SK-N-MC (cell line): Measurements from ENCODE around the gene ZC3H10.

Experiments used
- EZH2 ChIP-seq: fragments of 200-600 bp; sonication (generic); IDR thresholded peaks from one replicate; pipeline ENCODE4 v1.6.1; 2017; ENCODE audit warnings: antibody characterized with exemption
- POLR2AphosphoS5 ChIP-seq: IDR thresholded peaks from 2 replicates; pipeline ENCODE4 v1.6.1; 2012; ENCODE audit warnings: mild to moderate bottlenecking, low read depth, low read length, borderline replicate concordance

GRCh38 chr12:56102683-56103065 lies 15.4 kb upstream of the ZC3H10 start:
- TF ChIP-seq POLR2AphosphoS5 (no peak), EZH2 (no peak)
